GM12878 (cell line): Measurements from ENCODE around the gene GREB1. TPM values are rescaled to one million over a fixed set of nuclear protein-coding genes. Genes with fewer than 3 reads are reported as not detected.

ENCODE experiments used
- ATAC-seq: fragments of 200-7000 bp; cut with Tn5 transposase; 3 replicates; pipeline ENCODE4 v1.9.1; 2020; ENCODE audit warnings: mild to moderate bottlenecking, moderate library complexity
- BruUV-seq: library from RNA; stranded (reverse); fragments of 400-500 nt; replicated peaks from 2 replicates; lab custom pipeline; 2021; lab: Mats Ljungman, UMichigan
- CTCF ChIA-PET: fragments of 300-600 bp; sonication (Branson Sonifier 250); formaldehyde crosslinking; extraction: SDS; loops from one replicate; lab custom pipeline; 2021; ENCODE audit warnings: inconsistent platforms; lab: Yijun Ruan, JAX
- POLR2A ChIA-PET: fragments of 350-600 bp; formaldehyde crosslinking; extraction: SDS; loops from one replicate; lab custom pipeline; 2021; ENCODE audit warnings: inconsistent platforms; lab: Charles Lee
- RAD21 ChIA-PET: fragments of 300-600 bp; sonication (Branson Sonifier 250); formaldehyde crosslinking; loops from one replicate; lab custom pipeline; 2023; ENCODE audit warnings: antibody characterized with exemption; ENCODE audit not compliant: unreplicated experiment; lab: Charles Lee
- SMC1A ChIA-PET: fragments of 300-600 bp; sonication (Branson Sonifier 250); formaldehyde crosslinking; loops from one replicate; lab custom pipeline; 2023; ENCODE audit not compliant: unreplicated experiment, uncharacterized antibody; lab: Charles Lee
- DNase-seq: peaks from one replicate; pipeline ENCODE4 v3.0.0-alpha.2; 2011; ENCODE audit warnings: low read depth, low spot score
- FAIRE-seq: peaks from 3 replicates; lab custom pipeline; 2011; peaks lifted over from hg19 to GRCh38; lab: Jason Lieb, UNC
- H2AFZ ChIP-seq: 2 replicates; pipeline ENCODE4 v1.6.0; 2011; ENCODE audit warnings: low read depth, low read length, control low read depth; ENCODE audit not compliant: control insufficient read depth
- H3K27ac ChIP-seq: 2 replicates; pipeline ENCODE4 v1.5.1; 2011; ENCODE audit warnings: control low read depth; ENCODE audit not compliant: control insufficient read depth, insufficient read depth
- H3K27me3 ChIP-seq, 2 experiments: replicated peaks in 1 of 2; 2 replicates each; pipeline versions ENCODE4 v1.6.0 to v1.6.1; 2011; ENCODE audit warnings: low read length in 1 of 2; ENCODE audit not compliant: control insufficient read depth in 2 of 2, insufficient read depth in 2 of 2
- H3K36me3 ChIP-seq, 2 experiments: 2 replicates each; pipeline ENCODE4 v1.5.1; 2011; ENCODE audit warnings: low read length in 1 of 2; ENCODE audit not compliant: control insufficient read depth in 2 of 2, insufficient read depth in 2 of 2
- H3K4me1 ChIP-seq: 2 replicates; pipeline ENCODE4 v1.6.1; 2011; ENCODE audit warnings: mild to moderate bottlenecking, low read length, moderate library complexity, mixed read lengths; ENCODE audit not compliant: control insufficient read depth, insufficient read depth
- H3K4me2 ChIP-seq: 2 replicates; pipeline ENCODE4 v1.6.0; 2011; ENCODE audit warnings: control low read depth; ENCODE audit not compliant: control insufficient read depth, insufficient read depth
- H3K4me3 ChIP-seq: fragments of 200-600 bp; sonication (generic); 2 replicates; pipeline ENCODE4 v1.5.1; 2016
- H3K79me2 ChIP-seq: 2 replicates; pipeline ENCODE4 v1.6.0; 2011; ENCODE audit warnings: low read length; ENCODE audit not compliant: control insufficient read depth, insufficient read depth
- H3K9ac ChIP-seq: 2 replicates; pipeline ENCODE4 v1.8.0; 2011; ENCODE audit warnings: low read length, control low read depth, mixed read lengths; ENCODE audit not compliant: control insufficient read depth, insufficient read depth
- H3K9me3 ChIP-seq: replicated peaks from 3 replicates; pipeline ENCODE4 v1.5.1; 2011; ENCODE audit warnings: mild to moderate bottlenecking, low read length; ENCODE audit not compliant: control insufficient read depth, insufficient read depth
- H4K20me1 ChIP-seq: 2 replicates; pipeline ENCODE4 v1.6.0; 2011; ENCODE audit not compliant: control insufficient read depth, insufficient read depth
- BMI1 ChIP-seq: fragments of 450-650 bp; IDR thresholded peaks from 2 replicates; pipeline ENCODE4 v1.6.1; 2016; ENCODE audit warnings: mild to moderate bottlenecking, moderate library complexity, borderline replicate concordance
- CBX5 ChIP-seq: sonication (generic); IDR thresholded peaks from 2 replicates; pipeline ENCODE4 v1.6.1; 2016; ENCODE audit warnings: low read depth, moderate library complexity, mild to moderate bottlenecking, inconsistent platforms
- IKZF1 ChIP-seq: fragments of 450-650 bp; conservative IDR thresholded peaks from 2 replicates; pipeline ENCODE4 v1.6.1; 2017; ENCODE audit warnings: antibody characterized with exemption, mild to moderate bottlenecking
- IKZF2 ChIP-seq, 2 experiments: fragments of 450-650 bp; IDR thresholded peaks; 2 replicates each; pipeline ENCODE4 v1.6.1; 2017; ENCODE audit warnings: mild to moderate bottlenecking in 2 of 2, moderate library complexity in 2 of 2
- PAX5 ChIP-seq: IDR thresholded peaks from 2 replicates; pipeline ENCODE4 v1.6.1; 2011; ENCODE audit warnings: low read depth, low read length, borderline replicate concordance
- POLR2AphosphoS2 ChIP-seq: IDR thresholded peaks from 2 replicates; pipeline ENCODE4 v1.6.1; 2011; ENCODE audit warnings: low read depth, mild to moderate bottlenecking, low read length, improper control_type of control experiment, moderate library complexity
- SUZ12 ChIP-seq: fragments of 200-600 bp; sonication (generic); IDR thresholded peaks from one replicate; pipeline ENCODE4 v1.6.1; 2018; ENCODE audit warnings: antibody characterized with exemption, mild to moderate bottlenecking; ENCODE audit not compliant: unreplicated experiment
- ZNF217 ChIP-seq: fragments of 450-650 bp; IDR thresholded peaks from 2 replicates; pipeline ENCODE4 v1.6.1; 2017; ENCODE audit warnings: antibody characterized with exemption, mild to moderate bottlenecking
- ZNF24 ChIP-seq: fragments of 450-650 bp; IDR thresholded peaks from 2 replicates; pipeline ENCODE4 v1.6.1; 2017; ENCODE audit warnings: antibody characterized with exemption, mild to moderate bottlenecking
- WGBS: methylation state at CpG from one replicate; pipeline ENCODE4 v1.1.6; 2016; ENCODE audit warnings: low lambda C conversion rate; ENCODE audit not compliant: insufficient replicate concordance, insufficient coverage; ENCODE audit errors: missing lambda C conversion rate; 5-methylcytosine and 5-hydroxymethylcytosine counted together
- in situ Hi-C: fragments of 300-500 bp; cut with MboI; formaldehyde crosslinking; loops from 9 replicates; pipeline ENCODE4 v1.14.3; 2018; ENCODE audit warnings: mixed read lengths
- intact Hi-C: fragments of 100-400 bp; cut with micrococcal nuclease; formaldehyde crosslinking; loops from one replicate; pipeline ENCODE4 v1.14.2; 2022; ENCODE audit not compliant: unreplicated experiment
- polyA plus RNA-seq, 11 experiments: library from polyadenylated mRNA; depleted of rRNA in 4 of 11; unstranded in 6 of 11; stranded (reverse) in 5 of 11; fragments of >200 nt; fragmentation: Nextera tagmentation in 4 of 11; fragmentation: Illumina TruSeq in 1 of 11; extraction: Ambion mirVana in 4 of 11; extraction: Trizol in 1 of 11; gene quantifications; 1 replicate in 1 of 11; 2 replicates in 10 of 11; pipeline versions ENCODE4 v1.2.1 to v1.2.3, GENCODE V29; 2011 to 2016; ENCODE audit warnings: inconsistent platforms in 2 of 11, missing spikeins in 2 of 11, low read depth in 1 of 11
- total RNA-seq, 4 experiments: library from RNA; depleted of rRNA in 3 of 4; stranded (reverse); fragments of >200 nt in 3 of 4; fragmentation: Illumina TruSeq in 1 of 4; extraction: Trizol in 1 of 4; gene quantifications; 2 replicates each; pipeline versions ENCODE4 v1.2.1 to v1.2.3, GENCODE V29; 2013 to 2021
- TF ChIP-seq, protein P1 (sequence below): fragments of 450-650 bp; IDR thresholded peaks from 2 replicates; pipeline ENCODE4 v1.6.1; 2018; ENCODE audit warnings: borderline replicate concordance, mild to moderate bottlenecking; ENCODE audit not compliant: partially characterized antibody
- TF ChIP-seq, protein P2 (sequence below): IDR thresholded peaks from 2 replicates; pipeline ENCODE4 v1.6.1; 2011; ENCODE audit warnings: borderline replicate concordance, low read depth, mild to moderate bottlenecking, moderate library complexity, mixed read lengths, low read length; ENCODE audit not compliant: insufficient read depth; ENCODE audit errors: extremely low read length
- TF ChIP-seq, protein P3 (sequence below): fragments of 450-650 bp; IDR thresholded peaks from 2 replicates; pipeline ENCODE4 v1.6.1; 2017; ENCODE audit warnings: mild to moderate bottlenecking, low read depth, inconsistent platforms; ENCODE audit not compliant: poor library complexity, severe bottlenecking
- TF ChIP-seq, protein P4 (sequence below): fragments of 450-650 bp; IDR thresholded peaks from 2 replicates; pipeline ENCODE4 v1.6.1; 2017; ENCODE audit warnings: borderline replicate concordance

Gene GREB1
- total and polyA plus RNA-seq, 10 of the 15 experiments (the other 5 are each of a cell fraction or from before 2014, with no cell fraction given) = 0.09 to 2.1 (median 0.37) TPM; not detected in 1

DNA sequence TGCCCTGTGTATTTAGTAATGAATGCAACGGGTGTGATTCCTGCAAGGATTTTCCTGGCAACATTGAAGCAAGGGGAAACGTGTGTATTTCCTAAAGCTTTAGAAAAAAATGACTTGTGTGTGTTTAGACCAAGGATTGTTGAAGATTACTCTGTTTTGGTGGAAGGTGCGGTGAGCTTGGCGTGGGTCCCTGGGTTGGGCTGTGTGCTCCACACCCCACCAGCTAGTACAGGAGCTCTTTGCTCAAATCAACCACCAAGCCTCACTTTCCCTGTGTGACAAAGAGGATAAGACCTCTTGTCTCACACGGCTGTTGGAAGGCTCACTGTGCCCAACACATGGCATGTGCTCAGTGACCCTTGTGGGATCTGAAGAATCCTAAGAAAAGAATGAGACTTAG lies 21.4 kb upstream of the GREB1 start:
- H4K20me1 ChIP-seq = no peaks in the 10 kb centered on the region; the same call in 1 of the 2 replicates
- no peaks in the 10 kb centered on the region for H3K36me3 ChIP-seq
- no peak for ATAC-seq
- WGBS = 40% methylated on average over 5 of the region's 5 CpGs
- H3K9me3 ChIP-seq = no peaks in the 10 kb centered on the region
- ChIA-PET RAD21 (no interaction called here), POLR2A (no interaction called here), SMC1A (interaction anchor here (1.4 kb wide), 1 partner anchor 12 kb away, joined by 4 read pairs; no protein-coding TSS in a partner anchor), CTCF (interaction anchor here (1.0 to 1.2 kb wide), 2 partner anchors 15 to 70 kb away, joined by 3 to 4 read pairs; no protein-coding TSS in a partner anchor)
- H2AFZ ChIP-seq = no peak overlapping the region
- no peaks in the 10 kb centered on the region for H3K79me2 ChIP-seq
- no peaks in the 10 kb centered on the region; a peak in 1 of 4 replicates for H3K27me3 ChIP-seq
- H3K4me3 ChIP-seq = no peak overlapping the region
- no peak for FAIRE-seq
- H3K9ac ChIP-seq = no peak overlapping the region
- intact Hi-C loops (no loop called here), in situ Hi-C loops (no loop called here)
- no peak overlapping the region for H3K4me2 ChIP-seq
- no peaks in the 10 kb centered on the region for H3K4me1 ChIP-seq
- no peak overlapping the region for H3K27ac ChIP-seq
- no peak for DNase-seq
- no TSS peak for BruUV-seq
- no peak for TF ChIP-seq ZNF217
- TF ChIP-seq, protein P1, sequence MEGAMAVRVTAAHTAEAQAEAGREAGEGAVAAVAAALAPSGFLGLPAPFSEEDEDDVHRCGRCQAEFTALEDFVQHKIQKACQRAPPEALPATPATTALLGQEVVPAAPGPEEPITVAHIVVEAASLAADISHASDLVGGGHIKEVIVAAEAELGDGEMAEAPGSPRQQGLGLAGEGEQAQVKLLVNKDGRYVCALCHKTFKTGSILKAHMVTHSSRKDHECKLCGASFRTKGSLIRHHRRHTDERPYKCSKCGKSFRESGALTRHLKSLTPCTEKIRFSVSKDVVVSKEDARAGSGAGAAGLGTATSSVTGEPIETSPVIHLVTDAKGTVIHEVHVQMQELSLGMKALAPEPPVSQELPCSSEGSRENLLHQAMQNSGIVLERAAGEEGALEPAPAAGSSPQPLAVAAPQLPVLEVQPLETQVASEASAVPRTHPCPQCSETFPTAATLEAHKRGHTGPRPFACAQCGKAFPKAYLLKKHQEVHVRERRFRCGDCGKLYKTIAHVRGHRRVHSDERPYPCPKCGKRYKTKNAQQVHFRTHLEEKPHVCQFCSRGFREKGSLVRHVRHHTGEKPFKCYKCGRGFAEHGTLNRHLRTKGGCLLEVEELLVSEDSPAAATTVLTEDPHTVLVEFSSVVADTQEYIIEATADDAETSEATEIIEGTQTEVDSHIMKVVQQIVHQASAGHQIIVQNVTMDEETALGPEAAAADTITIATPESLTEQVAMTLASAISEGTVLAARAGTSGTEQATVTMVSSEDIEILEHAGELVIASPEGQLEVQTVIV = no peak
- TF ChIP-seq, protein P2, sequence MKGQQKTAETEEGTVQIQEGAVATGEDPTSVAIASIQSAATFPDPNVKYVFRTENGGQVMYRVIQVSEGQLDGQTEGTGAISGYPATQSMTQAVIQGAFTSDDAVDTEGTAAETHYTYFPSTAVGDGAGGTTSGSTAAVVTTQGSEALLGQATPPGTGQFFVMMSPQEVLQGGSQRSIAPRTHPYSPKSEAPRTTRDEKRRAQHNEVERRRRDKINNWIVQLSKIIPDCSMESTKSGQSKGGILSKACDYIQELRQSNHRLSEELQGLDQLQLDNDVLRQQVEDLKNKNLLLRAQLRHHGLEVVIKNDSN = no peak
- TF ChIP-seq, protein P3, sequence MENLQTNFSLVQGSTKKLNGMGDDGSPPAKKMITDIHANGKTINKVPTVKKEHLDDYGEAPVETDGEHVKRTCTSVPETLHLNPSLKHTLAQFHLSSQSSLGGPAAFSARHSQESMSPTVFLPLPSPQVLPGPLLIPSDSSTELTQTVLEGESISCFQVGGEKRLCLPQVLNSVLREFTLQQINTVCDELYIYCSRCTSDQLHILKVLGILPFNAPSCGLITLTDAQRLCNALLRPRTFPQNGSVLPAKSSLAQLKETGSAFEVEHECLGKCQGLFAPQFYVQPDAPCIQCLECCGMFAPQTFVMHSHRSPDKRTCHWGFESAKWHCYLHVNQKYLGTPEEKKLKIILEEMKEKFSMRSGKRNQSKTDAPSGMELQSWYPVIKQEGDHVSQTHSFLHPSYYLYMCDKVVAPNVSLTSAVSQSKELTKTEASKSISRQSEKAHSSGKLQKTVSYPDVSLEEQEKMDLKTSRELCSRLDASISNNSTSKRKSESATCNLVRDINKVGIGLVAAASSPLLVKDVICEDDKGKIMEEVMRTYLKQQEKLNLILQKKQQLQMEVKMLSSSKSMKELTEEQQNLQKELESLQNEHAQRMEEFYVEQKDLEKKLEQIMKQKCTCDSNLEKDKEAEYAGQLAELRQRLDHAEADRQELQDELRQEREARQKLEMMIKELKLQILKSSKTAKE = no peak
- TF ChIP-seq, protein P4, sequence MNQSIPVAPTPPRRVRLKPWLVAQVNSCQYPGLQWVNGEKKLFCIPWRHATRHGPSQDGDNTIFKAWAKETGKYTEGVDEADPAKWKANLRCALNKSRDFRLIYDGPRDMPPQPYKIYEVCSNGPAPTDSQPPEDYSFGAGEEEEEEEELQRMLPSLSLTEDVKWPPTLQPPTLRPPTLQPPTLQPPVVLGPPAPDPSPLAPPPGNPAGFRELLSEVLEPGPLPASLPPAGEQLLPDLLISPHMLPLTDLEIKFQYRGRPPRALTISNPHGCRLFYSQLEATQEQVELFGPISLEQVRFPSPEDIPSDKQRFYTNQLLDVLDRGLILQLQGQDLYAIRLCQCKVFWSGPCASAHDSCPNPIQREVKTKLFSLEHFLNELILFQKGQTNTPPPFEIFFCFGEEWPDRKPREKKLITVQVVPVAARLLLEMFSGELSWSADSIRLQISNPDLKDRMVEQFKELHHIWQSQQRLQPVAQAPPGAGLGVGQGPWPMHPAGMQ = no peak
- no peak for TF ChIP-seq CBX5
- no peak for TF ChIP-seq BMI1
- TF ChIP-seq IKZF2 (IDR thresholded peaks at IDR 0.05) = no peak
- TF ChIP-seq SUZ12 = no peak
- no peak for TF ChIP-seq ZNF24
- TF ChIP-seq POLR2AphosphoS2 = no peak
- no peak for TF ChIP-seq PAX5
- TF ChIP-seq IKZF1 = no peak
